NCI-H128 (cell line): ENCODE results near the gene STIM2.

Source experiments
- DNase-seq: peaks from one replicate; lab custom pipeline; 2025; ENCODE audit not compliant: unreplicated experiment; lab: John Stamatoyannopoulos, UW

STIM2 gene

DNA sequence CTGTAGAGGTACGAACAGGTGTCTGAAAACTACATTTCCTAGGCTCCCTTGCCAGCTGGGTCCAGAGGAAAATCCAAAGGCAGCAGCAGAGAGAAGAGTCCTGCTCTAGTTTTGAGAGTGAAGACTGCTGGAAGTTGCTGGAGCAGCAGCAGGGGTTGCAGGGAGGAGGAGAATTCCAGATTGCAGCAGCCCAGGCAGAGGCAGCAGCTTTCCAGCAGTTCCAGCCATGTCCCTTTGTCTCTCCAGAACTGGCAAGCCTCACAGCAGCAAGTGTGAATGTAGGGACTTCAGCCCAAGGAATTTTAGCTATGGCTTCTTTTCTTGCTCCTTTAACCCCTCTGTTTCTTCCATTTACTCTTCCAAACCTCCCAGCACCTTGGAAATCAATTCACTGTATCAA, 24.1 kb upstream of the STIM2 start:
- no peak for DNase-seq

DNA sequence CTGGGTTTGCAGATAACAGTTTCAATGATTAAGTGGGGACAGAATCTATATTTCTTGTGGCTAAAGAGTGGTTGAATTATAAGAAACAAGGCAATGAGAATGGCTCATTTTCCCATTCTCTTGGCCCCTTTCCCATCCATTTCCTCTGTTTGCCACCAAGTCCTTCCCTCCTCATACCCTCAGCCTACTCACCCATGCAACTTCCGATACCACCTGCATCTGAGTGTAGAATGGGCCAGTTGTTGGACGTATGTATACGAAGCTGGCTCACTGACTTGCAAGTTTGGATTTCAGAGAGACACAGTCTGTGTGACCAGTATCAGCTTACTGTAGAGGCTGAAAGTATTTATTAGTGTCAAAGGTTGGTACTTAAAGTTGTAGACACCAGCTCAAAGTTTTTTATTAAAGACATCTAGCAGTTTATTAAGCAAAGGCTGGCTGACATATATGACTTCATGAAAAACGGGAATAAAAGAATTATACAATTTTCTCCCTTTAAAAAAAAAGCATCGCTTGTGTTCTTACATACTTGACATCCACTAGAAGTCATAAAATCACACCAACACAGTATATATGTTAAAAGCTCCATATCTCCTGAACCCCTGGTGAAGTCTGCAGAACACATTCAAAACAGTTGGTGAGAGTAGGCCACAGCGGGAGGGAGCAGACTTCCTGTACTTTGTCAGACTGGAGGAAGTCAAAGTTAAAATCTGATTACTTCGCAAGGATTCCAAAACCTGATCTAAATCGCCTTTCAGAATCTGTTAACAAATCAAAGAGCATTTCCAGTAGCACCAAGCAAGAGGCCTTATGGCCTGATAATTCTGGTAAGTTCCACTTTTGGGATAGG, 22.4 kb upstream of the STIM2 start:
- DNase-seq = no peak

GRCh38 chr4:26839016-26839415, 21.6 kb upstream of the STIM2 start:
- no peak for DNase-seq

DNA sequence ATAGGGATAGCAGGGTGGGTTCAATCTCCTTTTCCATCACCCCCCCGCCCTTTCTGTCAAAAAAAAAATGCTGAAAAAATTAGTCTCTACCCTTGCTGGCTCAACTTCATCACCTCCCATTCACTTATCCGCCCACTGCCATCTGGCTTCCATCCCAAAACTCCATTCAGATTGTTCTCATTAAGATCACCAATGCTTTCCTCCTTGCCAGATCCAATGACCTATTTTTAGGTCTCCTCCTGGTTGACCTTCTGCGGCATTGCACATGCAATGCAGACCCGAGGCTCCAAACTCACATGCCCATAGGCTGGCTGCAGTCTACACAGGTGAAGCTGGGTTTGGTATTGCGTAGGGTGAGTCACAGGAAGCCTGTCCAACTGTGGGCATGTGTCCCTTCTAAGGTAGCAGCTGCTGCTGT, 21.1 kb upstream of the STIM2 start:
- DNase-seq = no peak

- DNase-seq = no peak
Observed at GRCh38 chr4:26840786-26841185, 19.9 kb upstream of the STIM2 start.

- no peak for DNase-seq
Observed at GRCh38 chr4:26842911-26843310, 17.7 kb upstream of the STIM2 start.

GRCh38 chr4:26850528-26850927, 10.1 kb upstream of the STIM2 start:
- DNase-seq = no peak

- DNase-seq = no peak
Observed at GRCh38 chr4:26851129-26851528, 9.5 kb upstream of the STIM2 start.

GRCh38 chr4:26854701-26855100, 5.9 kb upstream of the STIM2 start:
- DNase-seq = no peak

GRCh38 chr4:26856906-26857277, 3.7 kb upstream of the STIM2 start:
- DNase-seq = no peak

GRCh38 chr4:26857278-26858034, 3.2 kb upstream of the STIM2 start:
- DNase-seq = peak; percentile 48

DNA sequence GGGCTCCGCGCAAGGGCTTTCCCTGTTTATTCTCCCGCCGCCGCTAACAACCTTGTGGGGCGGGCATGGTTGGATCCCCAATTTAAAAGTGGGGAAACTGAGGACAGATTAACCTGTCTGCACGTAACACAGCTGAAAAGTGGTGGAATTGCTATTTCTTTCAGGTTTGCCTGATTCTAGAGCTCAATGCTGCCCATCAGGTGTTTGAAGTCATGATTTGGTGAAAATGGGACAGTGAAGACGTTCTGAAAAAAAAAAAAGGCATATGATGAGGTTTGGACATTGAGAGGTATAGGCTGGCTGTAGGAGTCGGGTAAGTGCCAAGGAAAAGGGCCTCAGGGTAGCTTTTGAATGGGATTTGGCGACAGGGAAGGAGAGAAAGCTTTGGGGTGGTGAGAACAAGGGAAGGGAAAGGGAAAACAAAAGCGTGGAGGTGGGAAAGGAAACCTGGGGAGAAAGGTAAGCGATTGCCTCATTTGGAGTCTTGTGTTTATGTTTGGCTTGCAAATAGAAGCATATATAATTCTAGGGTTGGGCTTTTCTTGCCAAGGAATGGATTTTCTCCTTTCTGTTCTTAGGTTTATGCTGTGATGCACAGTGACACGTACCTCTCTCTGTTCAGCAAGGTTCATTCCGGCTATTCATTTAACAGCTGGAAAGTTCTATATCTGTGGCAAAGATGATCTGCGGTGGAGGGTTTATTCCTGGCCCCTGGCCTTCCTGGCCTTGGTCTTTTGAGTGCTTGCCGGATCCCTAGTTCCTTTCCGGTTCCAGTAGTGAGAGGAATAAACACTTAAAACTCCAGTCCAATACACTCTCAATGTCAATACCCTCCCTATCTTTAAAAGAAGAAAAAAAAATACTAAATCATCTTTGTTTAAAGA, 2.4 kb upstream of the STIM2 start:
- DNase-seq = no peak

- no peak for DNase-seq
Observed at GRCh38 chr4:26858947-26859401, 1.7 kb upstream of the STIM2 start.

DNA sequence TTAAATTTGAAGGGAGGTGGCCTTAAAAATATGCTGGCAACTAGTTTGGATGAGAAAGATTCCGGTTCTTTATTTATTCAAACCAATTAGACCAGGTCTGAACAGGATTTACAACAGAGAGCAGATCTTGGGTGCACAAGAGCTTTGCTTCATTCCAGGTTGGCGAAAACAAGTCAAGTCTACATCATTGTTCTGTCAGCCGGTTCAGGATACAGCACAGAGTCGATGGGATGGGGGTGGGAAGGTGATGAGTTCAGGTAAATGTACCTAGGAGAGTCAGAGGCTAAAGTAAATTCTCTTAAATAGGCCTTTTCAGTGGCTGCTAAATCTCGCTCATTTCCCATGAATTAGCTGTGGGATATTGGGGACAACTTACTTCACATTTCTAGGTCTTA, 882 bp upstream of the STIM2 start:
- no peak for DNase-seq

DNA sequence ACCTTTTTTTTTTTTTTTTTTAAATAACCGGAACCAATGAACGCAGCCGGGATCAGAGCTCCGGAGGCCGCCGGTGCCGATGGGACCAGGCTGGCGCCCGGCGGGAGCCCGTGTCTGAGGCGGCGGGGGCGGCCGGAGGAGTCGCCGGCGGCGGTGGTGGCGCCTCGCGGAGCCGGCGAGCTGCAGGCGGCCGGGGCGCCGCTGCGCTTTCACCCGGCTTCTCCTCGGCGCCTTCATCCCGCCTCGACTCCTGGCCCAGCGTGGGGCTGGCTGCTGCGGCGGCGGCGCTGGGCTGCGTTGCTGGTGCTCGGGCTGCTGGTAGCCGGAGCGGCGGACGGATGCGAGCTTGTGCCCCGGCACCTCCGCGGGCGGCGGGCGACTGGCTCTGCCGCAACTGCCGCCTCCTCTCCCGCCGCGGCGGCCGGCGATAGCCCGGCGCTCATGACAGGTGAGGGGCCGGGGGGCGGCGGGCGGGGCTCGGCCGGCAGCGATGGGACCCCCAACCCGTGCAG, 337 bp downstream of the STIM2 start:
- peak; percentile 2 for DNase-seq

GRCh38 chr4:26861434-26862186, 969 bp downstream of the STIM2 start:
- peak; percentile 8 for DNase-seq

DNA sequence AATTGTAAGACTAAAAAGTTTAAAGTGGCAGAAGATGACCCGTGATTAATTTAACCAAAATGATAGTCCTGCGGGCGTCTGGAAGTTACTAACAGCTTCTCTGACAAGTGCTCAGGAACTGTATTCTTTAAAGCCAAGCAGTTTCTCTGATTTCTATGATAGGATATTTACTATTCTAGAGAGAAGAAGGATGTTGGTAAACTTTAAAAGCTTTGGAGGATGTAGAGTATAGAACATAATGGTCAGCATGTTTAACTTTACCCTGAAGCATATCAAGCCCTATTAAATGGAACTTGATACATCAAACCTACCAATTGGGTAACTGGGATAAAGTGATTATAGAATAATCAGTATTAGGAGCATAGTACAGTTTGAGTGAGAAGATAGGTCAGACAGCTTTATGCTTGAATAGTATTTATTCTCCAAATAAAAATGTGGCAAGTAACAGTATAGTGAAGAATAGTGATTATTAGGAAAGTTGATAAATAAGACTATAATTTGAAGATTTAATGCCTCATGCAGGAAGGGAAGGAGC, 1.8 kb downstream of the STIM2 start:
- DNase-seq = no peak

GRCh38 chr4:26863512-26863911, 2.9 kb downstream of the STIM2 start:
- DNase-seq = no peak

DNA sequence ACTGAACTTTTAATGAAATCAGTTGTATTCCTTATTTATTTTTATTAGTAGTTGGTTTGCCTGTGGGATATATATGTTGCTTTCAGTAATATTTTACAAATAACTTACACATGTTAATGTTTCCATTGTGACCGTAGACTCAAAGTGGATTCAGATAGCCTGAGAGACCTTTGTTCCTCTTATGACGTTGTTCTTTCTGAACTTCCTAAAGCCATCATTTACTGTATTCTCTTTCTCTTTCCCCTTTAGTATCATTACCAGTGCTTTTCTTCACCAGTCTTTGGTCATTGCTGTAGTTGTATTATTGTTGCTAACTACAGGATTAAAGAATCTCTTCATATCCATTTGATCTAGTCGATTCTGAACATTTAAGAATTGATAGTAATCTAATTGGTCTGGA, 4.3 kb downstream of the STIM2 start:
- DNase-seq = no peak

- no peak for DNase-seq
Observed at GRCh38 chr4:26866203-26866602, 5.6 kb downstream of the STIM2 start.
